Caco-2 (cell line): Measurements from ENCODE around the gene TMEM89. TPM values are rescaled to one million over a fixed set of nuclear protein-coding genes. Genes with fewer than 3 reads are reported as not detected.

Experiments used
- BruUV-seq: library from RNA; stranded (reverse); fragments of 400-500 nt; replicated peaks from 2 replicates; lab custom pipeline; 2021; lab: Mats Ljungman, UMichigan
- CTCF ChIA-PET: fragments of 300-600 bp; sonication (Branson Sonifier 250); formaldehyde crosslinking; loops from one replicate; lab custom pipeline; 2022; ENCODE audit warnings: antibody characterized with exemption; lab: Charles Lee
- POLR2A ChIA-PET: fragments of 300-600 bp; sonication (Branson Sonifier 250); formaldehyde crosslinking; loops from one replicate; lab custom pipeline; 2022; ENCODE audit warnings: antibody characterized with exemption; lab: Charles Lee
- DNase-seq, 2 experiments: peaks; one replicate each; pipeline versions ENCODE4 v3.0.0 to v3.0.0-alpha.2; 2020 to 2022
- H3K27me3 ChIP-seq: replicated peaks from 2 replicates; pipeline ENCODE4 v1.6.0; 2011; ENCODE audit warnings: low read length; ENCODE audit not compliant: control insufficient read depth, insufficient read depth
- H3K36me3 ChIP-seq: 2 replicates; pipeline ENCODE4 v1.5.1; 2011; ENCODE audit warnings: low read length; ENCODE audit not compliant: control insufficient read depth, insufficient read depth
- H3K4me1 ChIP-seq: fragments of 250-450 bp; sonication (Bioruptor Pico); 2 replicates; pipeline ENCODE4 v1.5.1; 2020; ENCODE audit warnings: mild to moderate bottlenecking
- H3K4me3 ChIP-seq: 2 replicates; pipeline ENCODE4 v1.5.1; 2011; ENCODE audit warnings: low read depth, mild to moderate bottlenecking, control low read depth, low read length
- H3K9me3 ChIP-seq: fragments of 250-450 bp; sonication (Bioruptor Pico); 2 replicates; pipeline ENCODE4 v1.5.1; 2020; ENCODE audit warnings: mild to moderate bottlenecking, moderate library complexity
- H3K27ac Mint-ChIP-seq: one replicate; pipeline ENCODE4 v1.8.0; 2022; ENCODE audit warnings: mixed read lengths; ENCODE audit not compliant: unreplicated experiment
- H3K27me3 Mint-ChIP-seq: one replicate; pipeline ENCODE4 v1.8.0; 2022; ENCODE audit warnings: mixed read lengths; ENCODE audit not compliant: insufficient read depth, unreplicated experiment
- H3K36me3 Mint-ChIP-seq: one replicate; pipeline ENCODE4 v1.8.0; 2022; ENCODE audit warnings: mild to moderate bottlenecking, mixed read lengths; ENCODE audit not compliant: insufficient read depth, unreplicated experiment
- H3K4me1 Mint-ChIP-seq: one replicate; pipeline ENCODE4 v1.8.0; 2022; ENCODE audit warnings: low read depth, mixed read lengths; ENCODE audit not compliant: unreplicated experiment
- H3K4me3 Mint-ChIP-seq: one replicate; pipeline ENCODE4 v1.8.0; 2022; ENCODE audit warnings: mild to moderate bottlenecking, moderate library complexity, mixed read lengths; ENCODE audit not compliant: unreplicated experiment
- H3K9me3 Mint-ChIP-seq: one replicate; pipeline ENCODE4 v1.8.0; 2022; ENCODE audit warnings: mixed read lengths; ENCODE audit not compliant: unreplicated experiment
- CTCF ChIP-seq, 2 experiments: fragments of 200-600 bp in 1 of 2; IDR thresholded peaks; 1 replicate in 1 of 2; 2 replicates in 1 of 2; pipeline versions ENCODE4 v1.5.1 to v1.8.0; 2011 to 2022; ENCODE audit warnings: antibody characterized with exemption in 1 of 2, control low read depth in 1 of 2, inconsistent platforms in 1 of 2, low read depth in 1 of 2, low read length in 1 of 2, mild to moderate bottlenecking in 1 of 2, moderate library complexity in 1 of 2; ENCODE audit not compliant: insufficient read depth in 1 of 2, severe bottlenecking in 1 of 2, unreplicated experiment in 1 of 2
- intact Hi-C: fragments of 100-400 bp; cut with micrococcal nuclease; formaldehyde crosslinking; loops from one replicate; pipeline ENCODE4 v1.10.0; 2022; ENCODE audit not compliant: unreplicated experiment
- total RNA-seq: library from RNA; stranded (reverse); gene quantifications from 2 replicates; pipeline ENCODE4 v1.2.3, GENCODE V29; 2022

Gene TMEM89
- total RNA-seq, 1 experiment from 2014 or later, result not detected

- ChIA-PET POLR2A (interaction anchor here (0.5 to 2.7 kb wide), 14 partner anchors 10 to 997 kb away, joined by 3 to 14 read pairs (median 4); partner anchors contain the start of genes IP6K2, NCKIPSD, NDUFAF3 and PFKFB4), CTCF (interaction anchor here (0.7 to 2.1 kb wide), 9 partner anchors 10 to 191 kb away, joined by 3 to 7 read pairs (median 4); partner anchors contain the start of genes SLC26A6 and UQCRC1)
- H3K27me3 ChIP-seq, result no peaks in the 10 kb centered on the region
- TF ChIP-seq CTCF (IDR thresholded peaks at IDR 0.05; ENCODE audit: insufficient read depth in 1 of 2, low read depth in 1 of 2, low read length in 1 of 2, severe bottlenecking in 1 of 2, unreplicated experiment in 1 of 2), result peak; percentile 84 to 86
- intact Hi-C loops, result loop anchor here (1.0 to 10.0 kb wide), 4 partner anchors 28 to 199 kb away; partner anchors contain the start of genes PFKFB4, SLC26A6 and UQCRC1
- peak overlapping the region; percentile 65 for H3K4me3 ChIP-seq
- DNase-seq, result peak; percentile 99
- peak overlapping the region; percentile 93 for H3K4me3 Mint-ChIP-seq
- no peaks in the 10 kb centered on the region for H3K27me3 Mint-ChIP-seq
- H3K4me1 ChIP-seq, result peaks cover 10% of the 10 kb centered on the region
- peaks cover 79% of the 10 kb centered on the region for H3K36me3 Mint-ChIP-seq
- TSS peak; percentile 49 for BruUV-seq
- H3K4me1 Mint-ChIP-seq, result peaks cover 5% of the 10 kb centered on the region
- H3K36me3 ChIP-seq, result peaks cover 7% of the 10 kb centered on the region
- no peaks in the 10 kb centered on the region for H3K9me3 ChIP-seq
- H3K27ac Mint-ChIP-seq, result peak overlapping the region; percentile 99
- no peaks in the 10 kb centered on the region for H3K9me3 Mint-ChIP-seq
Observed at GRCh38 chr3:48663489-48664312, 42.1 kb upstream of the TMEM89 start.

- H3K27ac Mint-ChIP-seq, result peak within 1 kb of the TSS; percentile 99
- TF ChIP-seq CTCF (IDR thresholded peaks at IDR 0.05; ENCODE audit: insufficient read depth in 1 of 2, low read depth in 1 of 2, low read length in 1 of 2, severe bottlenecking in 1 of 2, unreplicated experiment in 1 of 2), result no peak
- POLR2A ChIA-PET, result interaction anchor here (0.5 to 2.7 kb wide), 12 partner anchors 11 to 996 kb away, joined by 3 to 14 read pairs (median 4); partner anchors contain the start of genes IP6K2, NCKIPSD, NDUFAF3 and PFKFB4
- Histone ChIP-seq H3K36me3 (peaks cover 7% of the 10 kb centered on the region), H3K4me1 (peaks cover 10% of the 10 kb centered on the region), H3K9me3 (no peaks in the 10 kb centered on the region), H3K27me3 (no peaks in the 10 kb centered on the region), H3K4me3 (peak within 1 kb of the TSS; percentile 65)
- no peaks in the 10 kb centered on the region for H3K9me3 Mint-ChIP-seq
- H3K27me3 Mint-ChIP-seq, result no peaks in the 10 kb centered on the region
- peaks cover 5% of the 10 kb centered on the region for H3K4me1 Mint-ChIP-seq
- peak; percentile 90 to 91 for DNase-seq
- peaks cover 73% of the 10 kb centered on the region for H3K36me3 Mint-ChIP-seq
- CTCF ChIA-PET, result interaction anchor here (0.7 to 2.1 kb wide), 5 partner anchors 23 to 434 kb away, joined by 3 to 7 read pairs (median 4); partner anchors contain the start of genes SLC26A6 and UQCRC1
- intact Hi-C loops, result loop anchor here (1.0 to 10.0 kb wide), 4 partner anchors 28 to 198 kb away; partner anchors contain the start of genes PFKFB4, SLC26A6 and UQCRC1
- H3K4me3 Mint-ChIP-seq, result peak within 1 kb of the TSS; percentile 93
- BruUV-seq, result TSS peak; percentile 74
Observed at GRCh38 chr3:48662753-48663488, 41.4 kb upstream of the TMEM89 start, which contains the start of gene CELSR3. Gene CELSR3, minus strand, starts transcription at chr3:48662886. Its CDS starts 252 bp downstream, at chr3:48662634.
